Smooth muscle cell (in vitro differentiated cells): ENCODE results near the gene ABHD2. TPM values are rescaled to one million over a fixed set of nuclear protein-coding genes. Genes with fewer than 3 reads are reported as not detected.

Experiments
- DNase-seq: peaks from one replicate; lab custom pipeline; 2025; ENCODE audit not compliant: unreplicated experiment; lab: John Stamatoyannopoulos, UW
- H2AFZ ChIP-seq: fragments of 200-600 bp; sonication (generic); 2 replicates; pipeline ENCODE4 v1.6.0; 2016; ENCODE audit warnings: antibody characterized with exemption, low read depth, mild to moderate bottlenecking
- H3F3A ChIP-seq: fragments of 200-600 bp; sonication (generic); 2 replicates; pipeline ENCODE4 v1.6.0; 2017; ENCODE audit warnings: antibody characterized with exemption, low read depth
- H3K27ac ChIP-seq: fragments of 200-600 bp; sonication (generic); 2 replicates; pipeline ENCODE4 v1.5.1; 2016; ENCODE audit warnings: low read depth, mild to moderate bottlenecking
- H3K27me3 ChIP-seq: fragments of 200-600 bp; sonication (generic); 2 replicates; pipeline ENCODE4 v1.6.1; 2016; ENCODE audit warnings: low read depth, mild to moderate bottlenecking
- H3K36me3 ChIP-seq: fragments of 200-600 bp; sonication (generic); 2 replicates; pipeline ENCODE4 v1.5.1; 2016; ENCODE audit warnings: low read depth
- H3K4me1 ChIP-seq: fragments of 200-600 bp; sonication (generic); 2 replicates; pipeline ENCODE4 v1.5.1; 2016; ENCODE audit warnings: low read depth
- H3K4me2 ChIP-seq: fragments of 200-600 bp; sonication (generic); 2 replicates; pipeline ENCODE4 v1.6.0; 2016; ENCODE audit warnings: mild to moderate bottlenecking
- H3K4me3 ChIP-seq: fragments of 200-600 bp; sonication (generic); 2 replicates; pipeline ENCODE4 v1.5.1; 2016; ENCODE audit warnings: mild to moderate bottlenecking
- H3K79me2 ChIP-seq: fragments of 200-600 bp; sonication (generic); 2 replicates; pipeline ENCODE4 v1.6.0; 2016; ENCODE audit warnings: low read depth, mild to moderate bottlenecking
- H3K9ac ChIP-seq: fragments of 200-600 bp; sonication (generic); 2 replicates; pipeline ENCODE4 v1.6.0; 2016; ENCODE audit warnings: low read depth
- H3K9me3 ChIP-seq: fragments of 200-600 bp; sonication (generic); replicated peaks from 2 replicates; pipeline ENCODE4 v1.5.1; 2016; ENCODE audit warnings: low read depth
- H4K20me1 ChIP-seq: fragments of 200-600 bp; sonication (generic); 2 replicates; pipeline ENCODE4 v1.6.0; 2016; ENCODE audit warnings: low read depth
- WGBS: methylation state at CpG from one replicate; pipeline ENCODE4 v1.1.7; 2016; ENCODE audit warnings: low lambda C conversion rate; 5-methylcytosine and 5-hydroxymethylcytosine counted together
- polyA plus RNA-seq: library from polyadenylated mRNA; unstranded; fragments of >200 nt; fragmentation: Nextera tagmentation; extraction: Ambion mirVana; gene quantifications from 2 replicates; pipeline ENCODE4 v1.2.1, GENCODE V29; 2016
- total RNA-seq: library from RNA; depleted of rRNA; stranded (reverse); fragments of >200 nt; gene quantifications from 2 replicates; pipeline ENCODE4 v1.2.3, GENCODE V29; 2014
- TF ChIP-seq, protein P1 (sequence below): fragments of 200-600 bp; sonication (generic); IDR thresholded peaks from 2 replicates; pipeline ENCODE4 v1.5.1; 2017; ENCODE audit warnings: borderline replicate concordance, mild to moderate bottlenecking, antibody characterized with exemption; ENCODE audit not compliant: insufficient read depth, poor library complexity, severe bottlenecking

The ABHD2 gene
- total and polyA plus RNA-seq, 2 experiments from 2014 or later: 9.4 to 23.9 TPM

GRCh38 chr15:89141885-89142284 lies 53.6 kb downstream of the ABHD2 start:
- H3K27ac ChIP-seq: no peak overlapping the region
- no peak overlapping the region for H3K4me3 ChIP-seq
- DNase-seq: no peak
- no peaks in the 10 kb centered on the region for H3K4me1 ChIP-seq
- no peak overlapping the region for H3K4me2 ChIP-seq
- H3K36me3 ChIP-seq: no peaks in the 10 kb centered on the region
- WGBS: 38% methylated on average over 2 of the region's 2 CpGs
- H3K27me3 ChIP-seq: no peaks in the 10 kb centered on the region
- H3K9ac ChIP-seq: no peak overlapping the region
- H2AFZ ChIP-seq: no peak overlapping the region
- H3K9me3 ChIP-seq: no peaks in the 10 kb centered on the region
- TF ChIP-seq, protein P1, sequence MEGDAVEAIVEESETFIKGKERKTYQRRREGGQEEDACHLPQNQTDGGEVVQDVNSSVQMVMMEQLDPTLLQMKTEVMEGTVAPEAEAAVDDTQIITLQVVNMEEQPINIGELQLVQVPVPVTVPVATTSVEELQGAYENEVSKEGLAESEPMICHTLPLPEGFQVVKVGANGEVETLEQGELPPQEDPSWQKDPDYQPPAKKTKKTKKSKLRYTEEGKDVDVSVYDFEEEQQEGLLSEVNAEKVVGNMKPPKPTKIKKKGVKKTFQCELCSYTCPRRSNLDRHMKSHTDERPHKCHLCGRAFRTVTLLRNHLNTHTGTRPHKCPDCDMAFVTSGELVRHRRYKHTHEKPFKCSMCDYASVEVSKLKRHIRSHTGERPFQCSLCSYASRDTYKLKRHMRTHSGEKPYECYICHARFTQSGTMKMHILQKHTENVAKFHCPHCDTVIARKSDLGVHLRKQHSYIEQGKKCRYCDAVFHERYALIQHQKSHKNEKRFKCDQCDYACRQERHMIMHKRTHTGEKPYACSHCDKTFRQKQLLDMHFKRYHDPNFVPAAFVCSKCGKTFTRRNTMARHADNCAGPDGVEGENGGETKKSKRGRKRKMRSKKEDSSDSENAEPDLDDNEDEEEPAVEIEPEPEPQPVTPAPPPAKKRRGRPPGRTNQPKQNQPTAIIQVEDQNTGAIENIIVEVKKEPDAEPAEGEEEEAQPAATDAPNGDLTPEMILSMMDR: no peak
- H3F3A ChIP-seq: no peaks in the 10 kb centered on the region
- no peaks in the 10 kb centered on the region for H3K79me2 ChIP-seq
- peaks cover 12% of the 10 kb centered on the region for H4K20me1 ChIP-seq

GRCh38 chr15:89142423-89142822 lies 54.2 kb downstream of the ABHD2 start:
- Histone ChIP-seq H4K20me1 (peaks cover 12% of the 10 kb centered on the region), H3F3A (no peaks in the 10 kb centered on the region), H3K4me2 (no peak overlapping the region), H2AFZ (no peak overlapping the region), H3K9ac (no peak overlapping the region), H3K4me3 (no peak overlapping the region), H3K27me3 (no peaks in the 10 kb centered on the region), H3K79me2 (no peaks in the 10 kb centered on the region), H3K9me3 (no peaks in the 10 kb centered on the region), H3K4me1 (no peaks in the 10 kb centered on the region), H3K27ac (no peak overlapping the region), H3K36me3 (no peaks in the 10 kb centered on the region)
- no peak for DNase-seq
- TF ChIP-seq, protein P1: no peak
- WGBS: 72% methylated on average over 5 of the region's 5 CpGs

DNA sequence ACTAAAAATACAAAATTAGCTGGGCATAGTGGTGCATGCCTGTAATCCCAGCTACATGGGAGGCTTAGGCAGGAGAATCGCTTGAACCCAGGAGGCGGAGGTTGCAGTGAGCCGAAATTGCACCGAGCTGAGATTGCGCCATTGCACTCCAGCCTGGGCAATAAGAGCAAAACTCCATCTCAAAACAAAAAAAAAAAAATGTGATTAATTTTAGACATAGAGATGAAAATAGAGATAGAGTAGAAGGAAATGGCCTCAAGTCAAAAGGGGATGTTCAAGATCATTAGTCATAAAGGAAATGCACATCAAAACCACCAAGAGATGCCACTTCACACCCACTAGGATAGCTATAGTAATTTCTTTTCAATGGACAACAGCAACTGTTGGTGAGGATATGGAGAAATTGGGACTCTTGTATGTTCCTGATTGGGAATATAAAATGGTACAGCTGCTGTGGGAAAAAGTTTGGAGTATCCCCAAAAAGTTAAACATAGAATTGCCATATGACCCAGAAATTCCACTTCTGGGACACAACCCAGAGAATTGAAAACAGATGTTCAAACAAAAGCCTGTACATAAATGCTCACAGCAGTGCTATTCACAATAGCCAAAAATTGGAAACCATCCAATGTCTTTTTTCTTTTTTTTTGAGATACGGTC lies 55.4 kb downstream of the ABHD2 start:
- no peak overlapping the region for H3K4me2 ChIP-seq
- TF ChIP-seq, protein P1: no peak
- peaks cover 5% of the 10 kb centered on the region for H4K20me1 ChIP-seq
- DNase-seq: no peak
- H3K9me3 ChIP-seq: no peaks in the 10 kb centered on the region
- H3K36me3 ChIP-seq: no peaks in the 10 kb centered on the region
- H3K27me3 ChIP-seq: no peaks in the 10 kb centered on the region
- WGBS: 90% methylated on average over 6 of the region's 6 CpGs
- no peaks in the 10 kb centered on the region for H3K4me1 ChIP-seq
- no peaks in the 10 kb centered on the region for H3F3A ChIP-seq
- no peak overlapping the region for H3K4me3 ChIP-seq
- H3K9ac ChIP-seq: no peak overlapping the region
- no peaks in the 10 kb centered on the region for H3K79me2 ChIP-seq
- H3K27ac ChIP-seq: no peak overlapping the region
- H2AFZ ChIP-seq: no peak overlapping the region

DNA sequence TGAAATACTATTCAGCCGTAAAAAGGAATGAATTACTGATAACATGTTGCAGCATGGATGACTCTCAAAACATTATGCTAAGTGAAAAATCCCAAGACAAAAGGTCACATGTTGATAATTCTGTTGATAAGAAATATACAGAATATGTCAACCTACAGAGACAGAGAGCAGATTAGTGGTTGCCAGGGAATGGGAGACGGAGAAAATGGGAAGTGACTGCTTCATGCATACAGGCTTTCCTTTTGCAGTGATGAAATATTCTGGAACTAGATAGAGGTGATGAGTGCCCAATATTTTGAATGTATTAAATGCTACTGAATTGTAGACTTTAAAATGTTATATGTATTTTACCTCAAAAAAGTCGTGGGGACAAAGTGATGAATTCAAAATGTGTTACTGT lies 56.2 kb downstream of the ABHD2 start:
- Histone ChIP-seq H3K4me2 (no peak overlapping the region), H3K36me3 (no peaks in the 10 kb centered on the region), H3K79me2 (no peaks in the 10 kb centered on the region), H3K9me3 (no peaks in the 10 kb centered on the region), H3K27me3 (no peaks in the 10 kb centered on the region), H4K20me1 (peaks cover 2% of the 10 kb centered on the region), H3K27ac (no peak overlapping the region), H2AFZ (no peak overlapping the region), H3F3A (no peaks in the 10 kb centered on the region), H3K4me1 (no peaks in the 10 kb centered on the region), H3K4me3 (no peak overlapping the region), H3K9ac (no peak overlapping the region)
- WGBS: 94% methylated on average over 3 of the region's 3 CpGs
- TF ChIP-seq, protein P1: no peak
- no peak for DNase-seq
